Mesenteric fat pad (tissue), 1 donor: ENCODE results near the gene PCDH19. TPM values are rescaled to one million over a fixed set of nuclear protein-coding genes. Genes with fewer than 3 reads are reported as not detected.

Experiments used
- DNase-seq: peaks from one replicate; pipeline ENCODE4 v3.0.0-alpha.2; 2020; ENCODE audit warnings: low spot score
- total RNA-seq: library from RNA; stranded (reverse); fragmentation: NEBNext Ultra II Directional; extraction: Animal tissue kit (Norgen Biotek cat#: 25700); gene quantifications from one replicate; pipeline ENCODE4 v1.2.1, GENCODE V29; 2021
- donor health status: DM: yes; HTN: yes; CAD: no.

The PCDH19 gene
- total RNA-seq, 1 donor from 2014 or later: 5.2 TPM

- no peak for DNase-seq
These were observed 4.6 kb downstream of the PCDH19 start for GRCh38 chrX:100405424-100405823.

DNA sequence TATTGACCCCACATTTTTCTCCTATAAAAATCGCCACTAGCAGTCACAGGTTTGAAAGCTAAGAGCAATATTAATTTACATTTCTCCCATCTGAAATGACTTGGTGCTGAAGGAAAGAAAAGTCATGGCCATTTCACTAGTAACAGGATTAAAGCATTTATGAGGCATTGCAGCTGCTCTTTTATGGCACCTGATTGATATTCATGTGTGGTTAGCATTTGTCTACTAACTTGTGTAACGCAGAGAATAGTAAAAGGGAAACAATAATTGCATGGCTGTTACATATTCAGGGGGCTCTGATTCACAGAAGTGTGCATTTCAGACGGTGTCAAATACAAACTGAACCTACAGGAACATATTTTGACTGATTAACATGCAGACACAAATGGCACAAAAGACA, 5.2 kb downstream of the PCDH19 start:
- no peak for DNase-seq

GRCh38 chrX:100395781-100396180, 14.3 kb downstream of the PCDH19 start:
- DNase-seq: no peak

DNA sequence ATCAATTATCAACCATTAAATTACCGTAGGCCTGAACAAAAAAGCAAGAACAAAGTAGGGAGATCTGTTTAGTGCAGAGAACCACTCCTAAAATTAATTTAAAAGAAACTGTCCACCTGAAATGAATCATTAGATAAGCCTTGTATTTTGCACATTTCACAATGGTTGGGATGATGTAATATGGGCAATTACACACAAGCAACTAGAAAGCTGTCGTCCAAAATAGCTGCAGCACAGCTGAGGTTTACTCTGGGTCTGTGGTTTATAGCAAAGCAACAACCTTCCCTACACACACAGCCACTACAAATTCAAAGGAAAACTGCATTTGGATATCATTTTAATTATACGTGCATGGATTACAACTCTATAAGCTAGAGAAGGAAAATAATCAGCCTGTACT, 28.5 kb downstream of the PCDH19 start:
- DNase-seq: no peak

GRCh38 chrX:100379388-100379986, 30.6 kb downstream of the PCDH19 start:
- DNase-seq: no peak

- no peak for DNase-seq
These were observed 32.2 kb downstream of the PCDH19 start for GRCh38 chrX:100377826-100378225.

GRCh38 chrX:100376576-100376975, 33.5 kb downstream of the PCDH19 start:
- DNase-seq: no peak

- no peak for DNase-seq
These were observed 36.4 kb downstream of the PCDH19 start for GRCh38 chrX:100373673-100374072.

DNA sequence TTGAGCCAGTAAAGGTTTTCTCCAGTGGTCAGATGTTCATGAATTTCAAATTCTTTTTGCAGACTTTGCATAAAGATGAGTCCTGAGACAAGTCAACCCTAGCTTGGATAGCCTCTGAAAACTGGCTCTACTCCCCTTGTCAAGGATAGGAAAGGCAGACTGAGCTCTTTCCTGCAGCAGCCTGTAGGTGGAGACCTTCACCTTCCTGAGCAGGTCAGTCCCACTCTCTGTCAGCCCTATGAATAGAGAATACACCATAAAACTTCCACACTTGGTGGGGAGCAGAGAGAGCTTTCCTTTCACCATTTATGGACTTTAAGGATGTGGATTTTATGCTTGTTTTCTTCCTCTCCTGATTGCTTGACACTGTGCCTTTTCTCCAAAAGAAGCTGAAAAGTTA, 41.9 kb downstream of the PCDH19 start:
- no peak for DNase-seq

DNA sequence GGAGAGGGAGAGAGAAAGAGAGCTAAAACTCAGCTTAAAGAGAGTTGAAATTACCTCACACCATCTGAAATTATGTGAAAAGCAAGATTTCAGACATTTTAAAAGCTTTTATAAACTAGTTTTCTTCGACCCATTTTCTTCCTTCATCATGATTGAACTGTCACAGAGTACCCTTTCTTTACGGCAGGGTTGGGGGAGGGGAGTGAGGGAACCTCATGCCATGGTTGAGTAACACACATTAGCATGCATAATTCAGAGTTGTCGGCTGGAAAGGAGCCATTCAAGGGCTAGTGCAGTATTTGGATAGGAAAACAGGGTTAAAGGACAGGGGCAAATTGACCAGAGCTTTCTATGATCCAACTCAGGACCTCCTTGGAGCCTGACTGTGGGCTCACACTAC, 46.2 kb downstream of the PCDH19 start:
- DNase-seq: no peak

DNA sequence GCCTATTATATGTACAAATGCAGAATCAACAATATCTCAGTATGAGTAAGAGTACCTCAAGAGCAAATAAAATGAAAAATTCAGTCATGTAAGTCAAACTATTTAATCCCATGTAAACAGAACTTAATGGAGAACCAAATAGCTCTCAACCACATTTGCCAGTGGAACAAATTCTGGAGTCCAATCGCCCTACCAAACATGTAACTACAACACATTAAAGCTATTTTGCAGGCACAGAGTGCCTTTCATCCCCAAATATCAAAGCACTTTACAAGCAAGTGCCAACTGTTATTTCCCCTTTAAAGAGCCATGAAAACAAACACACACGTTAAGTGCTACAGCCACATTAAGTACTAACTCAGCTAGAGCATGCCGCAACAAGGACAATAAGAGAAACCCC, 51.3 kb downstream of the PCDH19 start:
- DNase-seq: no peak

- no peak for DNase-seq
These were observed 53.6 kb downstream of the PCDH19 start for GRCh38 chrX:100356351-100356896.

DNA sequence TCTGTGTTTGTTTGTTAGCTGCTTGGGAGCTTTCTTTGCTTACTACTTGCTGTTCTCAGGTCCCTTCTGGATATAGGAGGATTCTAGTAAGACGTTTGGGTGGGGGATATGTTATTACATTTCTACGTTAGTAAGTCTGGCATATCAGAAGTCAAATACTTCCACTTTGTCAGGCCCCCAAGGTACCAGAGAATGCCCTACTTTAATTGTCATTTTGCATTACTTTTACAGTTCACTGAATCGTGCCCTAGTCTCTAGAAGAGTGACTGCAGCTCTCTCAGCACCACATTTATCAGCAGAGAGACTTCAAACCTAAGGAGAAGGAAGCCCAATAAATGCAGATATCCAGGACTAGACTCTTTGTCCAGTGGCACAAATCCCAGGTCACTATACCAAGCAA, 54.4 kb downstream of the PCDH19 start:
- DNase-seq: no peak

DNA sequence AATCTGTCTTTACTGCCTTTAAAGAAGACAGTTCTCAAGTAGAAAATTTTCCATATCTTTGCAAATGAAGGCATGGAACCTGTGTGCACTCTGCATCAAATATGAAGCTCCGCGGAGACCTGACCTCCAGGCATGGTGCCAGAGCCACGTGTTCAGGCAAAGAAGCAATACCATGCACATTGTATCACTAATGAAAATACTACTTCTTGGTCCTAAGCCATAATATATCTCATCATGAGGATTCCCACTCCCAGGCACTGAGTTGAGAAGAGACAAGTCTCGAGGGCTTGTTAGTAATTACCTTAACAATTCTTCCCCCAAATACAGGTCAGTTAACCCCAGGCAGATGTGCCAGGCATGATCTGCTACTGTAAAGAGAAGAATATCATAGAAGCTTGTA, 56.7 kb downstream of the PCDH19 start:
- no peak for DNase-seq

DNA sequence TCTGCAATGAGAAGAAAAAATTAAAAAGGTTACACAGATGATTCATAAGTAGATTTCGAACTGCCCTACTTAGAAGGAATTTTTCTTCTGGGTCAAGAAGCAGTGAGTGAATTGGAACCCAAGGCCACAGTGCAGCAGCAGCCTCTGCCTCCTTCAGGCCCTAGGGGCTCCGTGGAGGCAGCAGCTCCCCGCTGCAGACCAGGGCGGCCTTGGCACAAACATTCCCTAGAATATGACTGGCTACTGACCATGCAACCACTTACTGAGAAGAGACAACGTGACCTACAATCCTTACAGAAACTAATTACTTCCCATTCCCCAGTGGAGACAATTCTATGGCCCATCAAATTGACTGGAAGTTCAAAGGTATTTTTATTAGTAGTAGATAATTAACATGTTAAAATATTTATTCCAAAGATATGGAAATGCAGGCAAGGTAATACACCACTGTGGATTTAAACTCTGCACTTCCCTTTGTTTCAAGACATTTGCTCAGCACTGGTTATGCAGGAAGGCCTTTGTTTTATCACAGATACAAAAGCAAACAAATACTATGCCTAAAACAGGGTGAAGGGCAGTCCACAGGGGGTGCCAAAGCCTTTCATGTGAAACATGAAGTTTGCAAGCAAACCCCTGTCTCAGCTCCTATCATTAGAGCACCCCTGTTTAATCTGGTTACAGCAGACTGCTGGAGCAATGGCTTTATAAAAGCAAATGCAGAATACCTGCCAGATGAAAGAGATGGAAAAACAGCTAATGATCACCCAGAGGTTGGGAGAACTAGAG, 59.2 kb downstream of the PCDH19 start:
- no peak for DNase-seq

- no peak for DNase-seq
These were observed 60.7 kb downstream of the PCDH19 start for GRCh38 chrX:100349391-100349790.

DNA sequence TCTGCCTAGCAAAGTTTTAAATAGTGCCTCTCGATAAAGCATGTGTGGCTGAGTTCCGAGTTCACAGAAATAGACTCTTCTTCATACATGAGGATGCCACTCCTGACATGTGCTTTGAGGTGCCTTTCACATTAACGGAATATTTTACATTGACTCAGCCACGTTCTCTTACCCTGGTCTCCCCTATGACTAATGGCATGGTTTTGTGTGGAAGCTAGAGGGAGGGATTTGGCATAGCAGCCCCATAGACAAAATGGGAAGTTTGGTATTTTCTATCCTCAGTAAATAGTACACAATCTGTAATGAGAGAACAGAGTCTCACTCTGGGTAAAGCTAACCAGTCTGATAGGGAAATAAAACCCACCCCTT, 68.9 kb downstream of the PCDH19 start:
- no peak for DNase-seq

GRCh38 chrX:100340491-100341141, 69.5 kb downstream of the PCDH19 start:
- no peak for DNase-seq

- no peak for DNase-seq
These were observed 81.7 kb downstream of the PCDH19 start for GRCh38 chrX:100328351-100328750.

DNA sequence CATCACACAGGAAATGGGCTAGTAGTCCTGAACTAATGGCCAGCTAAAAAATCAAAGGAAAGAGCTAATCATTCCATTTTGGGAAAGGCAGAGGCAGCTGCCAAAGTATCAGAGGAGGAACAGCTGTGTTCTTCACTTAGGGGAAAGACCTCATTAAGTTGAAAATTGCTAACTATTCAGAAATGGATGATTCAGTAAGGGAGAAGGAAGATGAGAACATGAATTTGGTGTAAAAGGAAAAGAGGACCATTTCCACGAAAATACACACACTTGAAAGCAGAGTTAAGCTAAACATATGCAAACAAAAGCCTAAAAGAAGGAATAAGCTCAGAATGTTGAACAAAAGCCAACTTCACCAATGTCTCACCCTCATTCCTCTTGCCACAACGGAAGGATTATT, 90.4 kb downstream of the PCDH19 start:
- no peak for DNase-seq

- no peak for DNase-seq
These were observed 93.1 kb downstream of the PCDH19 start for GRCh38 chrX:100316987-100317386.

DNA sequence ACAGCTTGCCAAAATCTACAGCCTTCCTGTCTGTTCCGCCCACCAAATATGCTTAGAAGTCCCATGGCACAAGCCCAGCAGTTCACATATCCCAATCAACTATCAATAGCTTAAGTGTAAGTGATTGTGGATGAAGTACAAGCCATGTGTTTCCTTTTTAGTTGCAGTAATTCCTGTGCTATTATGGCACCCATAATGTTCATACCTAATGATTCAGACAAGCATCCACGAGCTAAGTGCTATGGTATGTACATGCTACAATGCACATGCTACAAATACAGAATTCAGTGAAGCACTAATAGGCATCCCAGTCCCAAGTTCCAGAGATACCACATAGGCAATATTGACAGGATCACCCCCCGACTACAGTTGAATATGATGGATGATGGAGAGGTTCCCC, 94.5 kb downstream of the PCDH19 start:
- DNase-seq: no peak
